Measurements from ENCODE around the gene PRDM16.

GRCh38 chr1:3187415-3188149, 118.6 kb downstream of the PRDM16 start:
- TF ChIP-seq CTCF (conservative IDR thresholded peaks at IDR 0.05; ENCODE audit: low read length) (no peak), EZH2phosphoT487 (IDR thresholded peaks at IDR 0.05; ENCODE audit: borderline replicate concordance, low read depth, low read length) (no peak)
